GM18907 (cell line): ENCODE measurements around the gene TSEN2.

Experiments
- ATAC-seq: cut with Tn5 transposase; IDR thresholded peaks from one replicate; pipeline ENCODE4 v1.9.1; 2021; ENCODE audit warnings: mild to moderate bottlenecking, moderate library complexity; ENCODE audit not compliant: unreplicated experiment

Gene TSEN2

GRCh38 chr3:12545473-12545791 is 61.2 kb downstream of the TSEN2 start, which contains the start of gene MKRN2OS:
TSS of gene MKRN2OS (minus strand) at chr3:12545499. CDS start at chr3:12545464, 35 bp downstream.
- no peak for ATAC-seq

DNA sequence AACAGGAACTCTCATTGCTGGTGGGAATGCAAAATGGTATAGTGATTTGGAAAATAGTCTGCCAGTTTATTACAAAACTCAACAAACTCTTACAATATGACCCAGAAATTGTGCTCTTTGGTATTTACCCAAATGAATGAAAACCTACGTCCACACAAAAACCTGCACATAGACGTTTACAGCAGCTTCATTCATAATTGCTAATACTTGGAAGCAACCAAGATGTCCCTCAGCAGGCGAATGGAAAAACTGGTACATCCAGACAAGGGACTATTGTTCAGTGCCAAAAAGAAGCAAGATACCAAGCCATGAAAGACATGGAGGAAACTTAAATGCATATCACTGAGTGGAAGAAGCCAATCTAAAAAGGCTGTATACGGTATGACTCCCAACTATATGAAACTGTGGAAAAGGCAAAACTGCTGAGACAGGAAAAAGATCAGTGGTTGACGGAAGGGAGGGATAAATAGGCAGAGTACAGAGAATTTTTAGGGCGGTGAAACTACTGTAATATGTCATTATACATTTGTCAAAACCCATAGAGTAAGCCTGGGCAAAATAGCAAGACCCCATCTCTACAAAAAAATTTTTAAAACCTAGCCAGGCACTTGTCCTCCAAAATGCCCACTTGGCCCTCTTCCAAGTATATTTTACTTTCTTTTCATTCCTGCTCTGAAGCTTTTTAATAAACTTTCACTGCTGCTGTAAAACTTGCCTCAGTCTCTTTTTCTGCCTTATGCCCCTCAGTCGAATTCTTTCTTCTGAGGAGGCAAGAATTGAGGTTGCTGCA is 65.9 kb downstream of the TSEN2 start:
- no peak for ATAC-seq

- no peak for ATAC-seq
These were observed 69.7 kb downstream of the TSEN2 start for GRCh38 chr3:12553921-12554391.

GRCh38 chr3:12556314-12556689 is 72.0 kb downstream of the TSEN2 start:
- ATAC-seq: peak; percentile 7

DNA sequence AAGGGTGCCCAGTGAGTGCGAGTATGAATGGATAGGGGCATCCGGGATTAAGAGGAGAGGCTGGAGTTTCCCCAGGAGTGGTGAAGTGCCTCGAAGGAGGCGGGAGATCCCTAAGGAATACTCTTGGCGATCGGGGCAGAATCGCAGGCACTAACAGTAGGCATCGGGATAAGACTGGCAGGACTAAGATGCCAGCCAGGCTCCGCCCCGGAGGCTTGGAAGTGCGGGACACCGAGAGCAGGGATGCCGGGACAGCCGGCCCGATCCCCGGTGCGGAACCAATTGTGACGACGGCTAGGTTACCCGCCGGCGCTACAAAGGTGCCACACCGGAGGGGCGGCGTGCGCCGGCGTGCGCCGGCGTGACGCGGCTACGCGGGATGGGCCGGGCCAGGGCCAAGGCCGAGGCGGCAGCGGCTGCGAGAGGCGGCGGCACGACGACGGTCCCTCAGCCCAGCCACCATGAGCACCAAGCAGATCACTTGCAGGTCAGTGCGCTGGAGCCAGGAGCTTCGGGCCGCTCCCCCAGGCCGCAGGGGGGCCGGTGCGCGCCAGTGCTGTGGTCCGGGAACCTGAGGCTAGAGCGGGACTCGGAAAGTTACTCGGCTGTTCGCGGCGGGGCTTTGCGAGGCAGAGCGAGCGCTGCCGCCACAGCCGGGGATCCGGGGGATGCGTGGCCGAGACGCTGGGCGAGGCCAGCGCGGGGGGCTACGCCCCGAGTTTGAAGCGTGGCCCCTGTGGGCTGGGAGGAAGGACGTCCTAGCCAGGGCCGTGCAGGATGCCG is 72.6 kb downstream of the TSEN2 start, which contains the start of gene MKRN2:
Gene MKRN2, plus strand, starts transcription at position 398 of the 783 bp plus-strand sequence. Its CDS starts 64 bp downstream, at position 462.
- ATAC-seq: peak; percentile 88

- ATAC-seq: no peak
These were observed 73.3 kb downstream of the TSEN2 start for GRCh38 chr3:12557473-12558100.

DNA sequence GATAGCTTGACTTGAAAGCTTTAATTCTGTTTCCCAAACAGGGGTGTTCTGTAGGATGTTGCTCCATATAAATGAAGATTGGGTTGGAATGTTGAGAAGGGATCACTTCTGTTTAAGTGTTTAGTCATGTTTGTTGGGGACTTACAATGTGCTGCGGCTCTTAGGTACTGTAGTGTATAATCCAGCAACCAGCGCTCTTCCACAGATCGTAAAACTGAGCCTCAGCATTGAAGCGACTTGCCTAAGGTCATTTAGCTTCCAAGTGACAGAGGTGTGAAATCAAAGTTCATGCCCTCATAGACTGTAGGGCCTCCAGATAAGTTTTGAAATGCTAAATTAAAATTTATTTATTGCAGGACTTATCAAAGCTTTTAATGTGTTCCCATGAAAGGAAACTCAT is 74.4 kb downstream of the TSEN2 start:
- no peak for ATAC-seq

DNA sequence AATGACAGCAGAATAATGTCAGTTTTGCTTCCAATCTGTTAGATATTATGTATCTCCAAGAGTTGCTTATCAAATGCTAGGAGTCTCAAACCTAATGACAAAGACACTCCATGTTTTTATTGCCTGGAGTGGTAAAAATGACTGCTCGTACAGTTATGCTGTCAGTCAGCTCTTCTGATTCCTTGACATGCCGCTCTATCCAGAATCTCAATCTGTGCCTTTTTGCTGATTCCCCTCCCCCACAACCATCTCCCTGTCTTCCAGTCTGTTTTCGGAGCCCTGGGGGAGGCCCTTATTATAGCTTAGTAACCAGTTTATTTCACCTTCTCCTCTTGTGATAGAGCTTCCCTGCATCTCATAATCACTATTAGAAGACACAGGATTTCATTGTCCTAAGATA is 75.2 kb downstream of the TSEN2 start:
- ATAC-seq: no peak

DNA sequence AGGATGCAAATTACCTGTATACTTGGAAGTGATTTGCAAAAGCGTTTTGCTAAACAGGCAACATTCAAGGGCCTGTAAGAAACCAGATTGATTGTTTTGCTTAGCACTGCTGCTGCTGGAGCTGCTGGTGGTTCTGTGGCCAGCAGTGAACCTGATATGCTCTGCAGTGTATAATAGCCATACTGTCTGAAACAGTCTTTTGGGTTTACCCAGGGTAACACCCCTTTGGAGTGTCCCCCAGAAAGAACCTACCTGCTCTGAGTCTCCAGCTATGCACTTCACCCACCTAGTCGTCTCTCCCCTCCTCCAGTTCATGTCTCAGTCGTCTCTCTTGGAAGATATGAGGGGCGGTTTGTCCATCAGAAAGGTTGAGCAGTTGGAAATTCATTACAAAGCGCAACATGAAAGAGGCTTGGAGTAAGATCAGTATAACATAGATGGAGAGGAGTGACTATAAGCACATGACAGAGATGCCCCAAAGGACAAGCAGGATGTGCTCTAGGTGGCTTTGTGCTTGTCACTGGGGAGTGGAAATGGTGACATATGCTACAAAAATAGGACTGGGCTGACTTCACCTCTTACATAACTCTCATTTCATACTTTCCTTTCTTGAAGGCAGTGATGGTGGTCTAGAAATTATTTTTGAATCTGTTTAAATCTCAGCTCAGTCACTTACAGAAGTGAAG is 76.4 kb downstream of the TSEN2 start:
- ATAC-seq: no peak

DNA sequence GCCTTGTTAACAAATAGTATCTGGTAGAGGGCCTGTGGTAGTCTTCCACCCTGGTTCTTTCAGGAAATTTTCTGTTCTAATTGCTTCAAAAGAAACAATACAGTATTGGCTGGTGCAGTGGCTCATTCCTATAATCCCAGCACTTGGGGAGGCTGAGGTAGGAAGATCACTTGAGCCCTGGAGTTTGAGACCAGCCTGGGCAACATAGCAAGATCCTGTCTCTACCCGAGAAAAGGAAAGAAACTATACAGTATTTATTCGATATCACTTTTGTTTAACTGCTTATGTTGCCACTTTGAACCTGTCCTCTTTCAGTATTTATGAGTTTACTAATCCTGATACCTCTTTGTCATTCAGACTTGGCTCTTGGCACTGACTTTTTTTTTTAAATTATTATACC is 77.1 kb downstream of the TSEN2 start:
- no peak for ATAC-seq

DNA sequence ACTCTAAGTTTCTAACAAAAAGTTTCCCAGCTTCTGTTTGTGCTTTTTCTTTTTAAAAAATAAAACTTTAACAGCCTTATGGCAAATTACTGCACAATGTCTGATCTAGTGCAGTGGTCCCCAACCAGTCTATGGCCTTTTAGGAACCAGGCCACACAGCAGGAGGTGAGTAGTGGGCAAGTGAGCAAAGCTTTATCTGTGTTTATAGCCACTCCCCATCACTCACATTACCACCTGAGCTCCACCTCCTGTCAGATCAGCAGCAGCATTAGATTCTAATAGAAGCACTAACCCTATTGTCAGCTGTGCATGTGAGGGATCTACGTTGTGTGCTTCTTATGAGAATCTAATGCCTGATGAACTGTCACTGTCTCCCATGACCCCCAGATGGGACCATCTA is 78.2 kb downstream of the TSEN2 start:
- no peak for ATAC-seq

GRCh38 chr3:12566976-12567375 is 82.7 kb downstream of the TSEN2 start:
- ATAC-seq: no peak

DNA sequence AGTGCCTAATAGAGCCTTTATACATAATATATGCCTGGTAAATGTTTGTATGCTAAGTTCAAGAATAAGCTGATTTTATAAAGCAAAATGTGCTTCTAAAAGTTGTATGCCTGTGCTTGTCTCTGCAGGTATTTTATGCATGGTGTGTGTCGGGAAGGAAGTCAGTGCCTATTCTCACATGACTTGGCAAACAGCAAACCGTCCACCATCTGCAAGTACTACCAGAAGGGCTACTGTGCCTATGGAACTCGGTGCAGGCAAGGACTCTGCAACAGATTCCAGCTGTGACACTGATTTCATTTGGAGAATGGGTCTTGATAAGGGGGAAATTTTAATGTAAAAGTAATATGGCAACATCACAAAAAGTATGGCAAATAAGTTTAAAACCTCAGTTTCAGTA is 84.5 kb downstream of the TSEN2 start:
- ATAC-seq: no peak

DNA sequence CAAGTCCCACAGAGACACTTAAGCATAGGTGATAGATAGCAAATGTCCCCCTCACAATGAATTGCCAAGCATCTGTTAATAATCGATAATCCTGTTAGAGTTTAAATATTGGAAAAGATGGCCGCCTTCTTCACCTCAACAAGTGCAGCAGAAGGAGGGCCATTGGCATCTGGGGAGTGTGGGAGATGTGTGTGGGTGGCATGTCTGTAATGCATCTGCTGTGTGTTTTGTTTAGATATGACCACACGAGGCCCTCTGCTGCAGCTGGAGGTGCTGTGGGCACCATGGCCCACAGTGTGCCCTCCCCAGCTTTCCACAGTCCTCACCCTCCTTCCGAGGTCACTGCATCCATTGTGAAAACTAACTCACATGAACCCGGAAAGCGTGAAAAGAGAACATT is 85.6 kb downstream of the TSEN2 start:
- no peak for ATAC-seq

DNA sequence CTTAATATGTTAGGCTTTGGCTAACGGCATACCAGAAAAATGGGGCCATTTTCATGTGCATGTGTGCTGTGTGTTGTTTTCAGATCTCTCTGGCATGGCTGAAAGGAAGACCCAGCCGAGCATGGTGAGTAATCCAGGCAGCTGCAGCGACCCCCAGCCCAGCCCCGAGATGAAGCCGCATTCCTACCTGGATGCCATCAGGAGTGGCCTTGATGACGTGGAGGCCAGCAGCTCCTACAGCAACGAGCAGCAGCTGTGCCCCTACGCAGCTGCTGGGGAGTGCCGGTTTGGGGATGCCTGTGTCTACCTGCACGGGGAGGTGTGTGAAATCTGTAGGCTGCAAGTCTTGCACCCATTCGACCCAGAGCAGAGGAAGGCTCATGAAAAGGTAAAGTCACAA is 87.7 kb downstream of the TSEN2 start:
- ATAC-seq: no peak

DNA sequence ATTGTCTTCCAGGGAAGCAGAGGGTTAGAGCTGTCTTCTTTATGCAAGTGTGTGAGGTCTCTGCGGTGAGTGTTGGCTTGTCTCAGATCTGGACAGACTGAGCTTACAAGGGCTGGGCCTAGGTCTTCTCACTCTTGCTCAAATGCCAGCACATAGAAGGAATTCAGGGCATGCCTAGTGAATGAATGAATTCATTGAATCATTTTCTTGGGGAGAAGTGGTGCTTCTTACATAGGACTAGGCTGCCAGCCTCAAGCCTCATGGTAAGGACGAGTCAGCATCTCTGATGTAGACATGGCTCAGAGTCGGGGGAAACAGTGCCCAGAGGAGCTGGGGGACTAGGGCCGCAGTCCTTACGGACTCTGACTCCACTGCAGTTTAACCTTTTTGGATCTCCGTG is 89.9 kb downstream of the TSEN2 start:
- ATAC-seq: no peak

- ATAC-seq: no peak
These were observed 90.4 kb downstream of the TSEN2 start for GRCh38 chr3:12574661-12575060.

DNA sequence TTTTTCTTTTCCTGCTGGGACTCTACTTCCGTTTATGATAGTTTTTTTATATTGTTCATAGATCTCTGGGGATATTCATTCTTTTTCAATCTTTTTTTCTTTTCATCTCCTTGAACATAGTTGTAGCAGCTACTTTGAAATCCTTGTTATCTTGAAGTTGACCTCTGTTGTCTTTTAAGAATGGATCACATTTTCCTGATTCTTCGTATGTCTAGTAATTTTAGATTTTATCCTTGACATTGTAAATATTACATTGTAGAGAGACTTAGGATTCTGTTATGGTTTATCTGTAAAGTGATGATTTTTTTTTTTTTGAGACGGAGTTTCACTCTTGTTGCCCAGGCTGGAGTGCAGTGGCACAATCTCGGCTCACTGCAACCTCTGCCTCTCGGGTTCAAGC is 93.1 kb downstream of the TSEN2 start:
- no peak for ATAC-seq

- ATAC-seq: no peak
These were observed 94.5 kb downstream of the TSEN2 start for GRCh38 chr3:12578742-12579141.

GRCh38 chr3:12579456-12579855 is 95.2 kb downstream of the TSEN2 start:
- no peak for ATAC-seq

DNA sequence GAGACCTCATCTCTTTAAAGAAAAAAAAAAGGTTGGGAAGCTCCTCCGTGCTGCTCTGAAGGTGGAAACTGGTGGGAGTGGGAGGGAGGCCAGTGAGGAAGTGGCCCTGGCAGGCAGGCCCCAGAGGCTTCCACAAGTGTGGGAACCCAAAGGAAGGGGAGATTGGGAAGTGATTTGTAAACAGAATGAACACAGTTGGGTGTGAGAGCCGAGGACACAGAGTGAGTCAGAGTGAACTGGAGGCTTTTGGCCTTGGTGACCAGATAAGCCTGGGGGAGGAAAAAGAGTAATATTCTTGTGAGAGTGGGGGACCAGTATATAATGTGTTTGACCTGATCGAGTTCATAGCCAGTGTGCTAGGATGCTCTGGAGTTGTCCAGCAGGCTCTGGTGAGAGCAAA is 95.6 kb downstream of the TSEN2 start:
- ATAC-seq: no peak
